ENCODE measurements around the gene CFAP73. TPM values are rescaled to one million over a fixed set of nuclear protein-coding genes. Genes with fewer than 3 reads are reported as not detected.

Gene CFAP73
- total and polyA plus RNA-seq, 10 donors: 0.64 to 0.71 (median 0.70) TPM; not detected in 7

DNA sequence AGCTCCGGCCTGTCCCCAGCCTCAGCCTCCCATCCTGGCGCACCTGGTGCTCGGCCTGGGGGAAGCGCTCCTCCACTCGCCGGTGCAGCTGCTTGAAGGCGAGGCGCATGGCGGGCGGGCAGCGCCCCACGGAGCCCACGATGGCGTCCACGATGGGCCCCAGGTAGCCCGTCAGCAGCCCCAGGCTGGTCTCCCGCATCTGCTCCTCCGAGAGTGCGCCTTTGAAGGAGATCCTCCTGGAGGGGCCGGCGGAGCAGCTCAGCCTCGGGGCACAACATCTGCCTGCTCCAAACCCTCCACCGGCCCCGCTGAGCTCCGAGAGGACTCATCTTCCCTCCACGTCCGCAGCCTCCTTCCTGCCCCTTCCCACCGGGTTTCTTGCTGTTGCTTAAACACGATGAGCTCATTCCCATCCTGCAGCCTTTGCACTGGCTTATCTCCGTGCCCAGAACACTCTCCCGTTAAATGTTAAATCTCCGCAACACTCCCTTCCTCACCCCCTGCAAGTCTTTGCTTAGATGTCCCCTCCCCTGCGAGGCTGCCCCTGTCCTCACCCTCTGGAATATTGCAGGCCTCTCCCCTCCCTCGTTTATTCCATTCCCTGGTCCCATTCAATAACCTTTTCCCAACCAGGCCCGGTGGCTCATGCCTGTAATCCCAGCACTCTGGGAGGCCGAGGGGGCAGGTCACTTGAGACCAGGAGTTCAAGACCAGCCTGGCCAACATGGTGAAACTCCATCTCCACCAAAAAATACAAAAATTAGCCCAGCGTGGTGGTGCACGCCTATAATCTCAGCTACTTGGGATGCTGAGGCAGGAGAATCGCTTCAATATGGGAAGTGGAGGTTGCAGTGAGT is 37.3 kb upstream of the CFAP73 start:
- peaks cover 0 to 12% (median 0%) of the 10 kb centered on the region in 7 donors for H3K27me3 ChIP-seq (replicated peaks in 1 of 7)
- H3K9me3 ChIP-seq: no peaks in the 10 kb centered on the region
- DNase-seq: no peak
- intact Hi-C loops (cut with DNase I; ENCODE audit: low total_unique reads): no loop called here
- no peaks in the 10 kb centered on the region for H3K4me1 ChIP-seq
- H3K27ac ChIP-seq: no peak overlapping the region
- TF ChIP-seq POLR2AphosphoS5 (IDR thresholded peaks at IDR 0.05) (no peak), CTCF (IDR thresholded peaks at IDR 0.05 in 8 of 11, conservative IDR thresholded peaks at IDR 0.05 in 3 of 11) (no peak), POLR2A (IDR thresholded peaks at IDR 0.05) (no peak)
- H3K4me3 ChIP-seq: no peak overlapping the region
- H3K36me3 ChIP-seq: no peaks in the 10 kb centered on the region
- WGBS, 5 donors: 75 to 81% (median 79%) methylated on average over 26 to 39 of the region's 39 CpGs

GRCh38 chr12:113113397-113113796 is 36.1 kb upstream of the CFAP73 start:
- H3K4me1 ChIP-seq: no peaks in the 10 kb centered on the region
- no peak for DNase-seq
- H3K27ac ChIP-seq: no peak overlapping the region
- no peak for TF ChIP-seq POLR2AphosphoS5 (IDR thresholded peaks at IDR 0.05)
- TF ChIP-seq CTCF (IDR thresholded peaks at IDR 0.05 in 8 of 11, conservative IDR thresholded peaks at IDR 0.05 in 3 of 11): no peak
- no peak for TF ChIP-seq POLR2A (IDR thresholded peaks at IDR 0.05)
- peaks cover 0 to 12% (median 0%) of the 10 kb centered on the region in 7 donors for H3K27me3 ChIP-seq (replicated peaks in 1 of 7)
- H3K36me3 ChIP-seq: no peaks in the 10 kb centered on the region
- H3K9me3 ChIP-seq: no peaks in the 10 kb centered on the region
- WGBS, 5 donors: 50 to 90% (median 69%) methylated on average over 2 of the region's 2 CpGs
- H3K4me3 ChIP-seq: no peak overlapping the region
- intact Hi-C loops (cut with DNase I; ENCODE audit: low total_unique reads): no loop called here

- WGBS, 5 donors: 84 to 91% (median 88%) methylated on average over 14 to 19 of the region's 19 CpGs
- no peak overlapping the region for H3K4me3 ChIP-seq
- TF ChIP-seq POLR2AphosphoS5 (IDR thresholded peaks at IDR 0.05) (no peak), CTCF (IDR thresholded peaks at IDR 0.05 in 8 of 11, conservative IDR thresholded peaks at IDR 0.05 in 3 of 11) (no peak), POLR2A (IDR thresholded peaks at IDR 0.05) (no peak)
- intact Hi-C loops (cut with DNase I; ENCODE audit: low total_unique reads): no loop called here
- no peaks in the 10 kb centered on the region for H3K36me3 ChIP-seq
- no peak overlapping the region for H3K27ac ChIP-seq
- DNase-seq: no peak
- no peaks in the 10 kb centered on the region for H3K9me3 ChIP-seq
- peaks cover 0 to 12% (median 0%) of the 10 kb centered on the region in 7 donors for H3K27me3 ChIP-seq (replicated peaks in 1 of 7)
- no peaks in the 10 kb centered on the region for H3K4me1 ChIP-seq
Observed at GRCh38 chr12:113114447-113115178, 34.9 kb upstream of the CFAP73 start.
